Kidney (tissue), 14 donors: Measurements from ENCODE around the gene C20orf202. TPM values are rescaled to one million over a fixed set of nuclear protein-coding genes. Genes with fewer than 3 reads are reported as not detected.

Experiments
- DNase-seq, 5 donors: peaks; one replicate each; pipeline ENCODE4 v3.0.0-alpha.2; 2013 to 2020
- FAIRE-seq: peaks from 2 replicates; lab custom pipeline; 2012; peaks lifted over from hg19 to GRCh38; lab: Jason Lieb, UNC
- H3K27ac ChIP-seq, 2 donors: one replicate each; pipeline ENCODE4 v1.7.0; 2013; ENCODE audit warnings: low read depth in 2 of 2, low read length in 2 of 2, inconsistent platforms in 1 of 2
- H3K27me3 ChIP-seq: one replicate; pipeline ENCODE4 v1.7.1; 2013; ENCODE audit warnings: low read length, inconsistent platforms; ENCODE audit not compliant: control insufficient read depth, insufficient read depth
- H3K36me3 ChIP-seq, 3 donors: one replicate each; pipeline versions ENCODE4 v1.7.0 to v1.7.1; 2013; ENCODE audit warnings: low read length in 3 of 3, control low read depth in 1 of 3, inconsistent platforms in 1 of 3; ENCODE audit not compliant: insufficient read depth in 3 of 3, control insufficient read depth in 2 of 3
- H3K4me1 ChIP-seq, 3 donors: one replicate each; pipeline versions ENCODE4 v1.7.0 to v1.7.1; 2013; ENCODE audit warnings: low read length in 3 of 3, inconsistent platforms in 1 of 3, low read depth in 1 of 3; ENCODE audit not compliant: control insufficient read depth in 2 of 3, insufficient read depth in 2 of 3
- H3K4me3 ChIP-seq, 3 donors: one replicate each; pipeline versions ENCODE4 v1.7.0 to v1.8.1; 2013; ENCODE audit warnings: low read length in 3 of 3, control low read depth in 1 of 3, inconsistent platforms in 1 of 3
- H3K9ac ChIP-seq, 3 donors: one replicate each; pipeline versions ENCODE4 v1.7.0 to v1.7.1; 2013; ENCODE audit warnings: low read length in 3 of 3, control low read depth in 1 of 3, inconsistent platforms in 1 of 3
- H3K9me3 ChIP-seq, 3 donors: one replicate each; pipeline versions ENCODE4 v1.7.0 to v1.7.1; 2013; ENCODE audit warnings: low read length in 3 of 3, control low read depth in 1 of 3, inconsistent platforms in 1 of 3; ENCODE audit not compliant: control insufficient read depth in 2 of 3, insufficient read depth in 1 of 3
- intact Hi-C: fragments of 100-400 bp; cut with DNase I; formaldehyde crosslinking; loops from one replicate; pipeline ENCODE4 v1.11.1; 2022
- polyA plus RNA-seq: library from polyadenylated mRNA; stranded (reverse); fragments of 350-450 nt; fragmentation: Illumina TruSeq; extraction: RNeasy Lipid Tissue Mini Kit (QIAGEN cat#74804); gene quantifications from one replicate; pipeline ENCODE4 v1.2.3, GENCODE V29; 2014; ENCODE audit warnings: low read depth, low replicate concordance; ENCODE audit not compliant: insufficient read depth
- total RNA-seq: library from RNA; stranded (reverse); fragmentation: NEBNext Ultra II Directional; extraction: Animal tissue kit (Norgen Biotek cat#: 25700); gene quantifications from one replicate; pipeline ENCODE4 v1.2.1, GENCODE V29; 2021
- TF ChIP-seq, protein P1 (sequence below): IDR thresholded peaks from 3 replicates; pipeline ENCODE4 v1.5.1; 2012; ENCODE audit warnings: mild to moderate bottlenecking, moderate library complexity, borderline replicate concordance; ENCODE audit not compliant: insufficient read depth; ENCODE audit errors: extremely low read depth
- donor health status: control.
- donor health status: control.
- donor health status: control.
- donor health status: control.
- donor health status: control.
- donor health status: DM: yes; HTN: yes; CAD: no.
- donor health status: Normal renal cell carcinoma (clear cell type).

C20orf202 gene
- total and polyA plus RNA-seq, 2 donors from 2014 or later, result 0.16 to 0.73 TPM

DNA sequence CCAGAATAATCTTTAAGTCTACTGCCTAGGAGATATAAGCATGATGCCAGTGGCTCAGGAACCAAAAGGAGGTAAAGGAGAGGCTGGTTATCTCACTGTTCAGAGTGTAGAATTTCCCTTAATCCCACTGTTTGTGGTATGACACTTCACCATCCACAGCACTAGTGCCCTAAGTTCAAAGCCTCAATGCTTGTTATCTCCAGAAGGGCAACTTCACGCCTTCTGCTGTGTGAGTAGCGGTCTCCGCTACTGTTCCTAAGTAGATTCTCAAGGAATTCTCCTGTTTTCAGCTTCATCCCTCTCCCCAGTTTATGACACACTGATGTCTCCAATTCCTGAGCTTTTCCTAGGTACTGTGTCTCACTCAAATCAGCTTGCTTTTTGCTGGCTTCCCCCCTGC lies 49.2 kb downstream of the C20orf202 start:
- H3K9ac ChIP-seq, result no peak overlapping the region
- FAIRE-seq (no peak), DNase-seq (no peak)
- H3K4me1 ChIP-seq, result no peaks in the 10 kb centered on the region
- H3K36me3 ChIP-seq, result no peaks in the 10 kb centered on the region
- H3K4me3 ChIP-seq, result no peak overlapping the region
- no peak overlapping the region for H3K27ac ChIP-seq
- no peaks in the 10 kb centered on the region for H3K9me3 ChIP-seq
- no peaks in the 10 kb centered on the region for H3K27me3 ChIP-seq
- intact Hi-C loops, result no loop called here
- TF ChIP-seq, protein P1, sequence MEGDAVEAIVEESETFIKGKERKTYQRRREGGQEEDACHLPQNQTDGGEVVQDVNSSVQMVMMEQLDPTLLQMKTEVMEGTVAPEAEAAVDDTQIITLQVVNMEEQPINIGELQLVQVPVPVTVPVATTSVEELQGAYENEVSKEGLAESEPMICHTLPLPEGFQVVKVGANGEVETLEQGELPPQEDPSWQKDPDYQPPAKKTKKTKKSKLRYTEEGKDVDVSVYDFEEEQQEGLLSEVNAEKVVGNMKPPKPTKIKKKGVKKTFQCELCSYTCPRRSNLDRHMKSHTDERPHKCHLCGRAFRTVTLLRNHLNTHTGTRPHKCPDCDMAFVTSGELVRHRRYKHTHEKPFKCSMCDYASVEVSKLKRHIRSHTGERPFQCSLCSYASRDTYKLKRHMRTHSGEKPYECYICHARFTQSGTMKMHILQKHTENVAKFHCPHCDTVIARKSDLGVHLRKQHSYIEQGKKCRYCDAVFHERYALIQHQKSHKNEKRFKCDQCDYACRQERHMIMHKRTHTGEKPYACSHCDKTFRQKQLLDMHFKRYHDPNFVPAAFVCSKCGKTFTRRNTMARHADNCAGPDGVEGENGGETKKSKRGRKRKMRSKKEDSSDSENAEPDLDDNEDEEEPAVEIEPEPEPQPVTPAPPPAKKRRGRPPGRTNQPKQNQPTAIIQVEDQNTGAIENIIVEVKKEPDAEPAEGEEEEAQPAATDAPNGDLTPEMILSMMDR, result no peak

DNA sequence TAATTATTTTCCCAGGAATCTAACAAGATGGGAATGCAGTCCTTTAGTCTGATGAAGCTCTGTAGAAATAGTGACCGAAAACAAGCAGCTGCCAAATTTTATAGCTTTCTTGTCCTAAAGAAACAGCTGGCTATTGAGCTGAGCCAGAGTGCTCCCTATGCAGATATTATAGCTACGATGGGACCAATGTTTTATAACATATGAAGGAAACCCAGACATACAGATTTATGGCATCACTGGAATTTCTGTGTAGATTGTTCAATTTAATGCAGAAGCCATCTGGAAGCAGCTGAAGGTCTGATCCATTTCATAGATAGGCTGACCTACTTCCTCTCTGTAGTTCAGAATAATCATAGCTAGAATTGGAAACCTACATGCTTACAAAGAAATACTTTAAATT lies 51.0 kb downstream of the C20orf202 start:
- TF ChIP-seq, protein P1, result no peak
- Histone ChIP-seq H3K27ac (no peak overlapping the region), H3K36me3 (no peaks in the 10 kb centered on the region), H3K9me3 (no peaks in the 10 kb centered on the region), H3K4me1 (no peaks in the 10 kb centered on the region), H3K9ac (no peak overlapping the region), H3K4me3 (no peak overlapping the region), H3K27me3 (no peaks in the 10 kb centered on the region)
- FAIRE-seq (no peak), DNase-seq (peak in 2 of 5 donors; percentile 28 to 53)
- intact Hi-C loops, result no loop called here

DNA sequence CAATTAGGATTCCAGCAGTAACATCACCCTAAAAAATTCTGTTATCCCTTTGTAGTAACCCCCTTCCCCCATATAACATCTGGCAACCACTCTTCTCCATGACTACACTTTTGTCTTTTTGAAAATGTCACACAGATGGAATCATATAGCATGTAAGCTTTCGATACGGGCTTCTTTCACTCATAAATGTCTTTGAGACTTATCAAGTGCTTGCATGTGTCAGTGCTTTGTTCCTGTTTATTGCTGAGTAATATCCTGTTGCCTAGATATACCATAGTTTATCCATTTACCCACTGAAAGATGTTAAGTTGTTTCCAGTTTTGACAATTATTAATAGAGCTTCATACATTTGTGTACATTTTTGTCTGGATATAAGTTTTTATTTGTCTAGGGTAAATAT lies 52.4 kb downstream of the C20orf202 start:
- DNase-seq (no peak), FAIRE-seq (no peak)
- Histone ChIP-seq H3K36me3 (no peaks in the 10 kb centered on the region), H3K4me3 (no peak overlapping the region), H3K9ac (no peak overlapping the region), H3K4me1 (no peaks in the 10 kb centered on the region), H3K27ac (no peak overlapping the region), H3K9me3 (no peaks in the 10 kb centered on the region), H3K27me3 (no peaks in the 10 kb centered on the region)
- TF ChIP-seq, protein P1, result no peak
- intact Hi-C loops, result no loop called here

Other genes starting within 250 kb of the C20orf202 start
- gene RSPO4, start 201.1 kb upstream of the C20orf202 start, total RNA-seq, result 0.13 TPM
- gene RSPO4, start 201.1 kb upstream of the C20orf202 start, polyA plus RNA-seq, result 0.45 TPM
- gene PSMF1, start 84.9 kb upstream of the C20orf202 start, total RNA-seq, result 135 TPM
- gene PSMF1, start 84.9 kb upstream of the C20orf202 start, polyA plus RNA-seq, result 93.2 TPM
- gene TMEM74B, start 18.5 kb upstream of the C20orf202 start, total RNA-seq, result 0.54 TPM
- 1.6 TPM for gene TMEM74B, start 18.5 kb upstream of the C20orf202 start, polyA plus RNA-seq
- gene RAD21L1, start 22.6 kb downstream of the C20orf202 start, total RNA-seq, result not detected
- gene RAD21L1, start 22.6 kb downstream of the C20orf202 start, polyA plus RNA-seq, result not detected
- gene SNPH, start 62.8 kb downstream of the C20orf202 start, total RNA-seq, result 3.1 TPM
- 3.1 TPM for gene SNPH, start 62.8 kb downstream of the C20orf202 start, polyA plus RNA-seq
- 18.3 TPM for gene SDCBP2, start 125.7 kb downstream of the C20orf202 start, total RNA-seq
- 10.3 TPM for gene SDCBP2, start 125.7 kb downstream of the C20orf202 start, polyA plus RNA-seq
- 220 TPM for gene FKBP1A, start 189.6 kb downstream of the C20orf202 start, total RNA-seq
- gene FKBP1A, start 189.6 kb downstream of the C20orf202 start, polyA plus RNA-seq, result 260 TPM